GM12878 (cell line): ENCODE measurements around the gene SLIT1. TPM values are rescaled to one million over a fixed set of nuclear protein-coding genes. Genes with fewer than 3 reads are reported as not detected.

ENCODE experiments used
- ATAC-seq: fragments of 200-7000 bp; cut with Tn5 transposase; 3 replicates; pipeline ENCODE4 v1.9.1; 2020; ENCODE audit warnings: mild to moderate bottlenecking, moderate library complexity
- BruUV-seq: library from RNA; stranded (reverse); fragments of 400-500 nt; replicated peaks from 2 replicates; lab custom pipeline; 2021; lab: Mats Ljungman, UMichigan
- CTCF ChIA-PET: fragments of 300-600 bp; sonication (Branson Sonifier 250); formaldehyde crosslinking; extraction: SDS; loops from one replicate; lab custom pipeline; 2021; ENCODE audit warnings: inconsistent platforms; lab: Yijun Ruan, JAX
- POLR2A ChIA-PET: fragments of 350-600 bp; formaldehyde crosslinking; extraction: SDS; loops from one replicate; lab custom pipeline; 2021; ENCODE audit warnings: inconsistent platforms; lab: Charles Lee
- RAD21 ChIA-PET: fragments of 300-600 bp; sonication (Branson Sonifier 250); formaldehyde crosslinking; loops from one replicate; lab custom pipeline; 2023; ENCODE audit warnings: antibody characterized with exemption; ENCODE audit not compliant: unreplicated experiment; lab: Charles Lee
- SMC1A ChIA-PET: fragments of 300-600 bp; sonication (Branson Sonifier 250); formaldehyde crosslinking; loops from one replicate; lab custom pipeline; 2023; ENCODE audit not compliant: unreplicated experiment, uncharacterized antibody; lab: Charles Lee
- DNase-seq: peaks from one replicate; pipeline ENCODE4 v3.0.0-alpha.2; 2011; ENCODE audit warnings: low read depth, low spot score
- FAIRE-seq: peaks from 3 replicates; lab custom pipeline; 2011; peaks lifted over from hg19 to GRCh38; lab: Jason Lieb, UNC
- H2AFZ ChIP-seq: 2 replicates; pipeline ENCODE4 v1.6.0; 2011; ENCODE audit warnings: low read depth, low read length, control low read depth; ENCODE audit not compliant: control insufficient read depth
- H3K27ac ChIP-seq: 2 replicates; pipeline ENCODE4 v1.5.1; 2011; ENCODE audit warnings: control low read depth; ENCODE audit not compliant: control insufficient read depth, insufficient read depth
- H3K27me3 ChIP-seq, 2 experiments: replicated peaks in 1 of 2; 2 replicates each; pipeline versions ENCODE4 v1.6.0 to v1.6.1; 2011; ENCODE audit warnings: low read length in 1 of 2; ENCODE audit not compliant: control insufficient read depth in 2 of 2, insufficient read depth in 2 of 2
- H3K36me3 ChIP-seq, 2 experiments: 2 replicates each; pipeline ENCODE4 v1.5.1; 2011; ENCODE audit warnings: low read length in 1 of 2; ENCODE audit not compliant: control insufficient read depth in 2 of 2, insufficient read depth in 2 of 2
- H3K4me1 ChIP-seq: 2 replicates; pipeline ENCODE4 v1.6.1; 2011; ENCODE audit warnings: mild to moderate bottlenecking, low read length, moderate library complexity, mixed read lengths; ENCODE audit not compliant: control insufficient read depth, insufficient read depth
- H3K4me2 ChIP-seq: 2 replicates; pipeline ENCODE4 v1.6.0; 2011; ENCODE audit warnings: control low read depth; ENCODE audit not compliant: control insufficient read depth, insufficient read depth
- H3K4me3 ChIP-seq: fragments of 200-600 bp; sonication (generic); 2 replicates; pipeline ENCODE4 v1.5.1; 2016
- H3K79me2 ChIP-seq: 2 replicates; pipeline ENCODE4 v1.6.0; 2011; ENCODE audit warnings: low read length; ENCODE audit not compliant: control insufficient read depth, insufficient read depth
- H3K9ac ChIP-seq: 2 replicates; pipeline ENCODE4 v1.8.0; 2011; ENCODE audit warnings: low read length, control low read depth, mixed read lengths; ENCODE audit not compliant: control insufficient read depth, insufficient read depth
- H3K9me3 ChIP-seq: replicated peaks from 3 replicates; pipeline ENCODE4 v1.5.1; 2011; ENCODE audit warnings: mild to moderate bottlenecking, low read length; ENCODE audit not compliant: control insufficient read depth, insufficient read depth
- H4K20me1 ChIP-seq: 2 replicates; pipeline ENCODE4 v1.6.0; 2011; ENCODE audit not compliant: control insufficient read depth, insufficient read depth
- FOS ChIP-seq: IDR thresholded peaks from 3 replicates; pipeline ENCODE4 v1.6.1; 2011; ENCODE audit warnings: borderline replicate concordance; ENCODE audit not compliant: insufficient read length; ENCODE audit errors: extremely low read depth
- IRF3 ChIP-seq: fragments of 450-650 bp; IDR thresholded peaks from 2 replicates; pipeline ENCODE4 v1.6.1; 2014; ENCODE audit warnings: mild to moderate bottlenecking
- MYB ChIP-seq: fragments of 150-350 bp; IDR thresholded peaks from 2 replicates; pipeline ENCODE4 v1.6.1; 2014; ENCODE audit warnings: mild to moderate bottlenecking, low read depth, low read length, borderline replicate concordance
- NFXL1 ChIP-seq: fragments of 450-650 bp; IDR thresholded peaks from 2 replicates; pipeline ENCODE4 v1.6.1; 2017; ENCODE audit warnings: antibody characterized with exemption, mild to moderate bottlenecking, borderline replicate concordance
- SMAD1 ChIP-seq: fragments of 450-650 bp; IDR thresholded peaks from 2 replicates; pipeline ENCODE4 v1.6.1; 2018; ENCODE audit warnings: mild to moderate bottlenecking, low read depth; ENCODE audit not compliant: partially characterized antibody
- STAT3 ChIP-seq: IDR thresholded peaks from 2 replicates; pipeline ENCODE4 v1.6.1; 2011; ENCODE audit warnings: low read depth, low read length, improper control_type of control experiment
- TCF7 ChIP-seq: IDR thresholded peaks from 2 replicates; pipeline ENCODE4 v1.6.1; 2014; ENCODE audit warnings: antibody characterized with exemption, borderline replicate concordance
- WGBS: methylation state at CpG from one replicate; pipeline ENCODE4 v1.1.6; 2016; ENCODE audit warnings: low lambda C conversion rate; ENCODE audit not compliant: insufficient replicate concordance, insufficient coverage; ENCODE audit errors: missing lambda C conversion rate; 5-methylcytosine and 5-hydroxymethylcytosine counted together
- in situ Hi-C: fragments of 300-500 bp; cut with MboI; formaldehyde crosslinking; loops from 9 replicates; pipeline ENCODE4 v1.14.3; 2018; ENCODE audit warnings: mixed read lengths
- intact Hi-C: fragments of 100-400 bp; cut with micrococcal nuclease; formaldehyde crosslinking; loops from one replicate; pipeline ENCODE4 v1.14.2; 2022; ENCODE audit not compliant: unreplicated experiment
- polyA plus RNA-seq, 11 experiments: library from polyadenylated mRNA; depleted of rRNA in 4 of 11; unstranded in 6 of 11; stranded (reverse) in 5 of 11; fragments of >200 nt; fragmentation: Nextera tagmentation in 4 of 11; fragmentation: Illumina TruSeq in 1 of 11; extraction: Ambion mirVana in 4 of 11; extraction: Trizol in 1 of 11; gene quantifications; 1 replicate in 1 of 11; 2 replicates in 10 of 11; pipeline versions ENCODE4 v1.2.1 to v1.2.3, GENCODE V29; 2011 to 2016; ENCODE audit warnings: inconsistent platforms in 2 of 11, missing spikeins in 2 of 11, low read depth in 1 of 11
- total RNA-seq, 4 experiments: library from RNA; depleted of rRNA in 3 of 4; stranded (reverse); fragments of >200 nt in 3 of 4; fragmentation: Illumina TruSeq in 1 of 4; extraction: Trizol in 1 of 4; gene quantifications; 2 replicates each; pipeline versions ENCODE4 v1.2.1 to v1.2.3, GENCODE V29; 2013 to 2021

The SLIT1 gene
- total and polyA plus RNA-seq, 10 of the 15 experiments (the other 5 are each of a cell fraction or from before 2014, with no cell fraction given) = 0.04 to 0.19 (median 0.06) TPM; not detected in 4

GRCh38 chr10:97213431-97213830, 27.7 kb upstream of the SLIT1 start:
- TF ChIP-seq STAT3 (no peak), TCF7 (no peak), MYB (no peak), FOS (no peak), NFXL1 (no peak), SMAD1 (no peak), IRF3 (no peak)
- TF ChIP-seq, all 136 proteins: peak for 0
- no peak for ATAC-seq
- ChIA-PET SMC1A (interaction anchor here (0.7 to 7.3 kb wide), 3 partner anchors 12 to 176 kb away, joined by 3 to 112 read pairs (median 3); no protein-coding TSS in a partner anchor), CTCF (interaction anchor here (0.8 to 22.9 kb wide), 6 partner anchors 17 to 256 kb away, joined by 3 to 651 read pairs (median 36); no protein-coding TSS in a partner anchor), POLR2A (no interaction called here), RAD21 (interaction anchor here (0.6 to 9.2 kb wide), 3 partner anchors 141 to 147 kb away, joined by 3 to 128 read pairs (median 3); no protein-coding TSS in a partner anchor)
- in situ Hi-C loops = no loop called here
- Histone ChIP-seq H3K9ac (no peak overlapping the region), H3K27me3 (no peaks in the 10 kb centered on the region), H3K4me2 (no peak overlapping the region), H3K4me1 (peaks cover 5% of the 10 kb centered on the region; the same call in 1 of the 2 replicates), H3K27ac (no peak overlapping the region), H4K20me1 (no peaks in the 10 kb centered on the region), H3K9me3 (no peaks in the 10 kb centered on the region), H2AFZ (no peak overlapping the region), H3K79me2 (no peaks in the 10 kb centered on the region), H3K36me3 (no peaks in the 10 kb centered on the region), H3K4me3 (no peak overlapping the region)
- FAIRE-seq = no peak
- no peak for DNase-seq
- BruUV-seq = no TSS peak
- 62% methylated on average over 9 of the region's 9 CpGs for WGBS
- intact Hi-C loops = no loop called here
